ENCODE results near the gene SORCS1. TPM values are rescaled to one million over a fixed set of nuclear protein-coding genes. Genes with fewer than 3 reads are reported as not detected.

The SORCS1 gene
- total RNA-seq, 2 experiments from 2014 or later, result not detected

DNA sequence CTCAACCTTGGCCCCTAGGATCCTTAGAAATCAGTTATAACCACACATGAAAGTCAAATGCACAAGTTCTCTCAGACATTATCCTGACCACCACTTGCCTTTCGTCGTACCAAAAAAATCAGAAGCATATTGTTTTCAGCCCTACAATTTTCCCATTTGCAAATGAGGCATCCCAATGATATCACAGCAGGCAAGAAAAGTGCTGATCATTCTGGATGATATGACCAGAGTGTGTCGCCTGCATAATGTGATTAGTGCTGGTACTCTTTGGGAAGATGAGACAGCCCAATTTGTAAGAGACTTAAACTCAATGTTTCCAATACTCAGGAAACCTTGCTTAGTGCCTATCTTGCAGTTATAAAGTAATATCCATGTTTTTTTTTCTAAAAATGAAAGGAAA lies 168.0 kb downstream of the SORCS1 start:
- no peaks in the 10 kb centered on the region for H3K27me3 ChIP-seq (ENCODE audit: control insufficient read depth in 1 of 2, insufficient read depth in 2 of 2, low read length in 2 of 2)
- intact Hi-C loops (cut with DNase I, micrococcal nuclease), result no loop called here
- no peak overlapping the region for H3K27ac ChIP-seq (ENCODE audit: low read depth in 1 of 2, low read length in 2 of 2)
- DNase-seq (no peak), ATAC-seq (ENCODE audit: poor library complexity) (no peak)
- Mint-ChIP-seq H3K4me3 (no peak overlapping the region), H3K4me1 (ENCODE audit: low read depth) (no peaks in the 10 kb centered on the region), H3K36me3 (ENCODE audit: low read depth) (no peaks in the 10 kb centered on the region), H3K27me3 (no peaks in the 10 kb centered on the region), H3K27ac (no peak overlapping the region), H3K9me3 (peaks cover 4% of the 10 kb centered on the region)
- H3K9me3 ChIP-seq (ENCODE audit: control insufficient read depth in 1 of 2, insufficient read depth in 1 of 2, low read length in 2 of 2), result peaks cover 0 to 3% of the 10 kb centered on the region in 2 experiments
- TF ChIP-seq, protein P1, sequence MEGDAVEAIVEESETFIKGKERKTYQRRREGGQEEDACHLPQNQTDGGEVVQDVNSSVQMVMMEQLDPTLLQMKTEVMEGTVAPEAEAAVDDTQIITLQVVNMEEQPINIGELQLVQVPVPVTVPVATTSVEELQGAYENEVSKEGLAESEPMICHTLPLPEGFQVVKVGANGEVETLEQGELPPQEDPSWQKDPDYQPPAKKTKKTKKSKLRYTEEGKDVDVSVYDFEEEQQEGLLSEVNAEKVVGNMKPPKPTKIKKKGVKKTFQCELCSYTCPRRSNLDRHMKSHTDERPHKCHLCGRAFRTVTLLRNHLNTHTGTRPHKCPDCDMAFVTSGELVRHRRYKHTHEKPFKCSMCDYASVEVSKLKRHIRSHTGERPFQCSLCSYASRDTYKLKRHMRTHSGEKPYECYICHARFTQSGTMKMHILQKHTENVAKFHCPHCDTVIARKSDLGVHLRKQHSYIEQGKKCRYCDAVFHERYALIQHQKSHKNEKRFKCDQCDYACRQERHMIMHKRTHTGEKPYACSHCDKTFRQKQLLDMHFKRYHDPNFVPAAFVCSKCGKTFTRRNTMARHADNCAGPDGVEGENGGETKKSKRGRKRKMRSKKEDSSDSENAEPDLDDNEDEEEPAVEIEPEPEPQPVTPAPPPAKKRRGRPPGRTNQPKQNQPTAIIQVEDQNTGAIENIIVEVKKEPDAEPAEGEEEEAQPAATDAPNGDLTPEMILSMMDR (IDR thresholded peaks at IDR 0.05), result no peak
- ChIA-PET CTCF (no interaction called here), POLR2A (no interaction called here)
- no peaks in the 10 kb centered on the region for H3K36me3 ChIP-seq (ENCODE audit: insufficient read depth, low read length)
- no peaks in the 10 kb centered on the region for H3K4me1 ChIP-seq (ENCODE audit: insufficient read depth, low read length)
- no peak overlapping the region for H3K4me3 ChIP-seq (ENCODE audit: low read length)

DNA sequence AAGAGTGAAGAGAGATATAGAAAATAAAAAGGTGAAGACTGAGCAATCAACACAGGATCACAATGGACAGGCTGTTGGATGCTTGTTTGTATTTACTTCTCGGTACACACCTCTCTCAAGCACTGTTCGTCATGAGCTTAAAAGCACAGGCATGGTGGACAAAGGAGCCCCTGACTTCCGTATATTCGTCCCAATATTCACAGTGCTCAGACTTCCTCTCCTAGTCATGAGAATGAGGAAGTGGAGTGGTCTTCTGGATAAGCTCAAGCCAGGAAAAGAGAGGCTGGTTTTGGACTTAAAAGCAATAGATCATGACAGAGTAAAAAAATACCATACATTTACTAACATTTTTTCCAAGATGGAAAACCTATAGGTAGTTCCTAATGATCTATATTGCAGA lies 172.5 kb downstream of the SORCS1 start:
- H3K4me3 ChIP-seq (ENCODE audit: low read length), result no peak overlapping the region
- H3K9me3 Mint-ChIP-seq, result peaks cover 7% of the 10 kb centered on the region
- TF ChIP-seq, protein P1 (IDR thresholded peaks at IDR 0.05), result no peak
- H3K27me3 Mint-ChIP-seq, result no peaks in the 10 kb centered on the region
- no peak overlapping the region for H3K27ac Mint-ChIP-seq
- CTCF ChIA-PET, result no interaction called here
- DNase-seq, result peak in 2 of 14 experiments; percentile 7 to 14
- no peaks in the 10 kb centered on the region for H3K4me1 Mint-ChIP-seq (ENCODE audit: low read depth)
- H3K36me3 Mint-ChIP-seq (ENCODE audit: low read depth), result no peaks in the 10 kb centered on the region
- no peaks in the 10 kb centered on the region for H3K27me3 ChIP-seq (ENCODE audit: control insufficient read depth in 1 of 2, insufficient read depth in 2 of 2, low read length in 2 of 2)
- intact Hi-C loops (cut with DNase I, micrococcal nuclease), result no loop called here
- ATAC-seq (ENCODE audit: poor library complexity), result no peak
- POLR2A ChIA-PET, result no interaction called here
- H3K27ac ChIP-seq (ENCODE audit: low read depth in 1 of 2, low read length in 2 of 2), result no peak overlapping the region
- no peaks in the 10 kb centered on the region for H3K36me3 ChIP-seq (ENCODE audit: insufficient read depth, low read length)
- H3K9me3 ChIP-seq (ENCODE audit: control insufficient read depth in 1 of 2, insufficient read depth in 1 of 2, low read length in 2 of 2), result peaks cover 0 to 3% of the 10 kb centered on the region in 2 experiments
- H3K4me1 ChIP-seq (ENCODE audit: insufficient read depth, low read length), result no peaks in the 10 kb centered on the region
- H3K4me3 Mint-ChIP-seq, result no peak overlapping the region

DNA sequence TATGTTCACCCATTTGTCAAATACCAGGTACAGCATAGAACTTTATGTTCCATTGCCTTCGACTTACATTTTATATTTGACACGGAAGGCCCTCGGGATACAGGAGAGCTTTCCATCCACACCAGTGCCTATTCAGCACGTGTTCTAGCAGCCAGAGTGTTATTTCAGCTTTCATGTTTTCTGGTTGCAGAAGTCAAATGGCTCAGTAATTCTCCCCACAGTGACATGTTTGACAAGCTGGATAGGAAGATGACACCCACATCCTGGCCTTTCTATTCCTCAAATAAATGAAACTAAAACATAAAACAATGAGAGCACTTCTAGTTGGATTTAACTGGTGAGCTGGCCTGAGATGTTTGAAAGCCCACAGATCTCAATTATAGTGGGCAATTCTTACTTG lies 173.4 kb downstream of the SORCS1 start:
- Mint-ChIP-seq H3K4me3 (no peak overlapping the region), H3K4me1 (ENCODE audit: low read depth) (no peaks in the 10 kb centered on the region), H3K36me3 (ENCODE audit: low read depth) (no peaks in the 10 kb centered on the region), H3K9me3 (peaks cover 7% of the 10 kb centered on the region), H3K27ac (no peak overlapping the region), H3K27me3 (no peaks in the 10 kb centered on the region)
- no peaks in the 10 kb centered on the region for H3K4me1 ChIP-seq (ENCODE audit: insufficient read depth, low read length)
- ATAC-seq (ENCODE audit: poor library complexity) (no peak), DNase-seq (no peak)
- H3K9me3 ChIP-seq (ENCODE audit: control insufficient read depth in 1 of 2, insufficient read depth in 1 of 2, low read length in 2 of 2), result peaks cover 0 to 3% of the 10 kb centered on the region in 2 experiments
- intact Hi-C loops (cut with DNase I, micrococcal nuclease), result no loop called here
- H3K4me3 ChIP-seq (ENCODE audit: low read length), result no peak overlapping the region
- CTCF ChIA-PET, result no interaction called here
- POLR2A ChIA-PET, result no interaction called here
- no peaks in the 10 kb centered on the region for H3K27me3 ChIP-seq (ENCODE audit: control insufficient read depth in 1 of 2, insufficient read depth in 2 of 2, low read length in 2 of 2)
- TF ChIP-seq, protein P1 (IDR thresholded peaks at IDR 0.05), result no peak
- H3K36me3 ChIP-seq (ENCODE audit: insufficient read depth, low read length), result no peaks in the 10 kb centered on the region
- no peak overlapping the region for H3K27ac ChIP-seq (ENCODE audit: low read depth in 1 of 2, low read length in 2 of 2)

All from CD4-positive, alpha-beta T cell (primary cell).